ENCODE data around the gene FARP1.

FARP1 gene

DNA sequence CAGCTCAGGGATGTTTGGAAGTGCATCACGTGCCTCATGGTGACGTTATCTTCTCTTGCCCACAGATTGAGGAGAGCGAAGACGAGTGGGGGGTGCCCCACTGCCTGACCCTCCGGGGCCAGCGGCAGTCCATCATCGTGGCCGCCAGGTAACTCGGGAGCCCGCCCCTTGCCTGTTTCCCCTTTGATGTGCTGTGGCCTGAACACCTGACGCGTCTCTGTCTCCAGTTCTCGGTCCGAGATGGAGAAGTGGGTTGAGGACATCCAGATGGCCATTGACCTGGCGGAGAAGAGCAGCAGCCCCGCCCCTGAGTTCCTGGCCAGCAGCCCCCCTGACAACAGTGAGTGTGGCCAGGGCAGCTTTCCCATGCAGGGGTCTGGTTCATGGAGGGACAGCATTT is 297.0 kb downstream of the FARP1 start:
- FAIRE-seq, result no peak

DNA sequence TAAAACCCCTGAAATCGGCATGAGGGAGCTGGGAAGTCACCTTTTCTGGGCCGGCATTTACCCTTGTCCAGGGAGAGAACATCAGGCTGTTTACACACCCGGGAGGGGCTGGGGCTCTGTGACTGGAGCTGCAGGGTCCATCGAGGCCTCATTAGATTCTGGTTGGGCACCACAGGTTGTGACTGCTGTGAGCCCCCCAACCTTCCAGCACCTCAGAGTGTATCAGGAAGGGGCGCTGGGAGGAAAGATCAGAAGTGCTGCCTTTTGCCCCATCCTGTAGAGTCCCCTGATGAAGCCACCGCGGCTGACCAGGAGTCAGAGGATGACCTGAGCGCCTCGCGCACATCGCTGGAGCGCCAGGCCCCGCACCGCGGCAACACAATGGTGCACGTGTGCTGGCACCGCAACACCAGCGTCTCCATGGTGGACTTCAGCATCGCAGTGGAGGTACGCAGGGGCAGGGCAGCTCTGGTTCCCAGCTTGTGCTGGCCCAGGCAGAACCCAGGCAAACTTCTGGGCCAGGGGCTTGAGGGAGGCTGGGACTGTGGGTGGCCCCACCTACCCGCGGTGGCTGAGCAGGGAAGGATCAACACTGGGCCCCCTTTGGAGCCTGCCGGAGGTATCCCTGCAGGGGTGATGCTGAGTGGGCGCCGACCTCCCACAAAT is 297.6 kb downstream of the FARP1 start:
- DNase-seq (ENCODE audit: low spot score), result no peak
- no peak for FAIRE-seq

More for the DNA sequence above, 297.0 kb downstream of the FARP1 start:
- no peak for DNase-seq (ENCODE audit: low spot score)

GRCh38 chr13:98441056-98441676 is 298.3 kb downstream of the FARP1 start:
- FAIRE-seq, result no peak
- DNase-seq (ENCODE audit: low spot score), result no peak

DNA sequence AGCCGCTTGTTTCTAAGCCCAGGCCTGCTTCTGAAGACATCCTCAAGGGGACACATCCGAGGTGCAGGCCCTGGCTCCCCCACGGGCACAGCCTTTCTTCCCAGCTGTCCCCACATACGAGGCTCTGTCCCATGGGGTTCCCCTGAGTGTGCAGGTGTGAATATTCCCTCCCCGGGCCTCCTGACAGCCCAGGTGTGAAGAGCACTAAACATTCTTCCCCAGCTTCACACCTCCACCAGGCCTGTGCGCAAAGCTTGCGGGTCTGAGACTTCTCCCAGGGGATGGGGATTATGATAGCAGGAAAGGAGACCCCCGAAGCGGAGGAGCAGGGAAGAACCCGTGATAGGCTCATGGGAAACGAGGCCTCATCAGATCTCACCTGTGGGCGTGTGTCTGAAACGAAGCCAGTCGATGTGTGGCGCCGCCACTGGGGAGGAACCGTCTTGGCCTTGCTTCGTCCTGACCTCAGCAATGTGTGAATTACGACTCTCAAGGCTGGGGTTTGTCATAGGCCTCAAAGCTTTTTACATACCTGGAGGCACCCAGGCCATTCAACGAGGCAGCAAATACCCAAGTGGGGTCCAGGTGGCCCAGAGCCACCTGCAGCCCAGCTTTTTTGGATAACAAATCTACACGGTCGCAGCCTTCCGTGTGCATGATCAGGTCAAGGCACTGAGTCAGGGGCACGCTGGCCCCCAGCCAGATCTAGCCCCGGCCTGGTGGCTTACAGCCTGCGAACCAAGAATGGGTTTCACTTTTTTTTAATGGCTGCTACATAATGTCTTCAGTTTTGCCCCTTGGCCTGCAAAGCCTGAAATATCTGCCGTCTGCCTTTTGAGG is 299.7 kb downstream of the FARP1 start:
- FAIRE-seq (no peak), DNase-seq (ENCODE audit: low spot score) (no peak)

GRCh38 chr13:98443329-98443728 is 300.4 kb downstream of the FARP1 start:
- peak; percentile 64 for DNase-seq (ENCODE audit: low spot score)
- no peak for FAIRE-seq

DNA sequence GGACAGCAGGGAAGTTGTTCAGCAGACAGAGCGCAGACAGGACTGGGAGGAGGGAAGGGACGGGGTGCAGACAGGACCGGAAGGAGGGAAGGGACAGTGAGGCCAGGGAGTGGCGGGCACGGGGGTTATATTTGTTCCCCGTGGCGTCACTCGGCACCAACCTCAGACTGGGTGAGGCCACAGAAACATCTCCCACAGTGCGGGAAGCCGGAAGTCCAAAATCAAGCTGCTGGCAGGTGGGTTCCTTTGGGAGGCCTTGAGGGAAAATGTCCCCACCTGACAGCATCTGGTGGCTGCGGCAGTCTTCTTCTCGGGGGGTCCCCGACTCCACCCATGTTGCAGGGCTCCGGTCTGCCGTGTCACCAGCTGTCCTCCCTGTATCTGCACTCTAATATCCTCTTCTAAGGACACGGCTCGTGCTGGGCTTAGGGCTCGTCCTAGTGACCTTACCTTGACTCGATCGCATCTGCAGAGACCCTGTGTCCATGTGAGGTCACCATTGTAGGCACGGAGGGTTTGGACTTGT is 301.0 kb downstream of the FARP1 start:
- FAIRE-seq (no peak), DNase-seq (ENCODE audit: low spot score) (no peak)

GRCh38 chr13:98444381-98444780 is 301.5 kb downstream of the FARP1 start:
- no peak for FAIRE-seq

DNA sequence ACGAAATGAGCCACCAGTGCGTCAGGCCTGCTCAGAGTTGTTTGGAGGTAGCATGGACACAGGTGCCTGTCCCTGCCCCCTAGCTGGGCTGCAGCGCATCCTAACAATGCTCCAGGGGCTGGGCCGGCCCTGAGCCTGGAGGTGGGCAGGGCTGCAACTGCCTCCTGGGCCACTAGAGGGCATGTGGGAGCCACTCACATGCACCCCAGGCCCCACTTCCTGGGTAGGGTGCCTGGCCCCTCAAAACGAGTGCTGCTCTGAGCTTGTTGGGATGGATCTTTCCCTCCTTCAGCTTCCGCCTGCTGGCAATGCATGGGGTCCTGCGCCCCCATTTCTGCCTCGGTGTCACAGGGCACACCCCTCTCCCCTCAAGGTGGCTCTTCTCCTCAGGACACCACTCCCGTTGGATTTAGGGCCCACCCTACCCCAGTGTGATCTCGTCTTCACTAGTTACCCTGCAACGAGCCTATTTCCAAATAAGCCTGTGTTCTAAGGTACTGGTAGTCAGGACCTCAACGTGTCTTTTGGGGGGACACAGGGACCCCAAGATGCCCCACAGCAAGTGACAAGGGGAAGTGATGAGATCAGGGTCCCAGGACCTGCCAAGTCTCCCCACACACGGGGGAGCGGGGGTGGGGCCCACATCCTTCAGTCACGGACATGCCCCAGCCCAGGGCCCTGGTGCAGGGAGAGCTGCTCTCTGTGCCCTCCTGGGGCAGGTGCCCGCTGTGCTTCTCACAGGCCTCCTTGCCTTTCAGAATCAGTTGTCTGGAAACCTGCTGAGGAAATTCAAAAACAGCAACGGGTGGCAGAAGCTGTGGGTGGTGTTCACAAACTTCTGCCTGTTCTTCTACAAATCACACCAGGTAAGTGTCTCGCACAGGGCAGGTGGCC is 302.7 kb downstream of the FARP1 start:
- FAIRE-seq, result no peak
- peak; percentile 24 for DNase-seq (ENCODE audit: low spot score)

More at GRCh38 chr13:98444381-98444780, 301.5 kb downstream of the FARP1 start:
- no peak for DNase-seq (ENCODE audit: low spot score)

- FAIRE-seq (no peak), DNase-seq (ENCODE audit: low spot score) (no peak)
Measured at GRCh38 chr13:98446234-98446621, 303.3 kb downstream of the FARP1 start.

DNA sequence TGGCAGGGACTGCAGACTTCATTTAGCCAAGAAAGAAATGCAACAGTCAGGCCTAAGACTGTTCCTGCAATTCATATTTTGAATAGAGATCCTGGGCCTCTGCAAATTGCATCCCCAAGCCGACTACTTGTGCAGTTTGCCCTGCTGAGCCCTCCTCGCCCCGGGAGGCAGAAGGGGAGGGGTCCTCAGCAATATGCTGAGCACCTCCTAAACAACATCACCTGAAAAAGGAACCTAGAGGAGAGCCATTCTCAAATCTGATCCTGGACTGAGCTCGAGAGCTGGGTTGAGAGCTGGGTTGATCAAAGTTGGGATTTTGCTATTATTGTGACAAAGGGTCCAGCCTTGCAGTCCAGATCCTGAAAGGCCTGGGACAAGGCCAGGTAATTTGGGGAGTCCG is 304.2 kb downstream of the FARP1 start:
- FAIRE-seq (no peak), DNase-seq (ENCODE audit: low spot score) (no peak)

DNA sequence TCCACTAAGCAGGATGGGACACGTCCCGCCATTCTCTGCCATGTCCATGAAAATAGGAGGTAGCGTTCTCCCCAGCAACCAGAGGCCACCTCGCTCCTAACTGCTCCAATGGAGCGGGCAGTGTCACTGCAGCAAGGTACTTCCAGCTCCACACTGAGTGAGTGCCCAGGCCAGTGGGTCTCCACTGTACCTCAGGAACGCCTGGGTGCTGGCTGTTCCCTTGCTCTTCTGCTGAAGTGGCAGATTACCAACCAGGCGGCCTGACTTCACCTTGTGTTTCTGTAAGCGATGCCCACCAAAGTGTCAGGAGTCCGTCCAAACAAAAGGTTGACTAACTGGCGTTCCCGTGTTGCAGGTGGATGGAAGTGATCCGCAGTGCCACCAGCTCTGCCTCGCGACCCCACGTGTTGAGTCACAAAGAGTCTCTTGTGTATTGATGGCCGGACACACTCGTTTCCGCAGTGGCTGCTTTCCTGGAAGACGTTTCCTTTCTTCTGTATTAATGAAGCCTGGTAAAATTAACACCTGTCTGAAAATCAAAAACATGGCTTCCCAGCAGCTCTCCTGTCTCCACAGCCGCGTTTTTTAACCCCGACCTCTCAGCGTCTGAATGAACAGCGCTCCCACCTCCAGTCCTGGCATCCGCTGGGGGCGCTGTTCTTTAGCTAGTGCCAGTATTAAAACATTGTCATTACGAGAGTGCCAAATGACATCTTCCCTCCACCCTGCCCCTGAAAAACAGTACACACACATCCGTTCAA is 305.2 kb downstream of the FARP1 start:
- DNase-seq (ENCODE audit: low spot score) (no peak), FAIRE-seq (no peak)

GRCh38 chr13:98448642-98448928 is 305.7 kb downstream of the FARP1 start:
- FAIRE-seq, result no peak

GRCh38 chr13:98449273-98449672 is 306.4 kb downstream of the FARP1 start:
- FAIRE-seq (no peak), DNase-seq (ENCODE audit: low spot score) (no peak)

More at GRCh38 chr13:98448642-98448928, 305.7 kb downstream of the FARP1 start:
- DNase-seq (ENCODE audit: low spot score), result no peak

- DNase-seq (ENCODE audit: low spot score), result no peak
- no peak for FAIRE-seq
Measured at GRCh38 chr13:98450026-98450425, 307.1 kb downstream of the FARP1 start.

DNA sequence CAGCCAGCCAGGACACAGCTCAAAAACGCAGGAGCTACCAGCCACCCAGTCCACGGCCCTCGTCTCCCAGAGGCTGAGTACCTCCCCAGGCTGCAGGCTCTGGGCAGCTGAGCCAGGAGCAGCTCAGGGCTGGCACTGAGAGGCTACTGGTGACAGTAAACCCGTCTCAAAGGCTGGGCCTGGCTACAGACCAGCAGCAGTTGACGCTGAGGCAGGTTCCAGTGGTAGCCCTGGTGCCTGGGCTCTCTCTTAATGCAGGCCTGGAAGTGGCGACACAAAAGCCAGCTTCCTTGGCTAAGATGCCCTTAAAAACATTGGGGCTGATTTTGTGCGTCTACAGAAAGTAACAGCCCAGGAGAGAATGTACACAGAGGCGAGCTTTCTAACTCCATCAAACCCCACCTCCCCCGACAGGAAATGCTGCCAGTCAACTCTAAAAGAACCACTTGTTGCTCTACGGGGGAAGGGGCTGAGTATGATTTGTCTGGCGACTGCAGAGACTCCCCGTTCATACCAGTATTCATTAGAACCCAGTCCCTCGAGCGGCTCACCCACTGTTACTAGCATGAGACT is 307.7 kb downstream of the FARP1 start:
- no peak for DNase-seq (ENCODE audit: low spot score)
- no peak for FAIRE-seq

- DNase-seq (ENCODE audit: low spot score) (no peak), FAIRE-seq (no peak)
Measured at GRCh38 chr13:98451676-98452470, 309.0 kb downstream of the FARP1 start.

DNA sequence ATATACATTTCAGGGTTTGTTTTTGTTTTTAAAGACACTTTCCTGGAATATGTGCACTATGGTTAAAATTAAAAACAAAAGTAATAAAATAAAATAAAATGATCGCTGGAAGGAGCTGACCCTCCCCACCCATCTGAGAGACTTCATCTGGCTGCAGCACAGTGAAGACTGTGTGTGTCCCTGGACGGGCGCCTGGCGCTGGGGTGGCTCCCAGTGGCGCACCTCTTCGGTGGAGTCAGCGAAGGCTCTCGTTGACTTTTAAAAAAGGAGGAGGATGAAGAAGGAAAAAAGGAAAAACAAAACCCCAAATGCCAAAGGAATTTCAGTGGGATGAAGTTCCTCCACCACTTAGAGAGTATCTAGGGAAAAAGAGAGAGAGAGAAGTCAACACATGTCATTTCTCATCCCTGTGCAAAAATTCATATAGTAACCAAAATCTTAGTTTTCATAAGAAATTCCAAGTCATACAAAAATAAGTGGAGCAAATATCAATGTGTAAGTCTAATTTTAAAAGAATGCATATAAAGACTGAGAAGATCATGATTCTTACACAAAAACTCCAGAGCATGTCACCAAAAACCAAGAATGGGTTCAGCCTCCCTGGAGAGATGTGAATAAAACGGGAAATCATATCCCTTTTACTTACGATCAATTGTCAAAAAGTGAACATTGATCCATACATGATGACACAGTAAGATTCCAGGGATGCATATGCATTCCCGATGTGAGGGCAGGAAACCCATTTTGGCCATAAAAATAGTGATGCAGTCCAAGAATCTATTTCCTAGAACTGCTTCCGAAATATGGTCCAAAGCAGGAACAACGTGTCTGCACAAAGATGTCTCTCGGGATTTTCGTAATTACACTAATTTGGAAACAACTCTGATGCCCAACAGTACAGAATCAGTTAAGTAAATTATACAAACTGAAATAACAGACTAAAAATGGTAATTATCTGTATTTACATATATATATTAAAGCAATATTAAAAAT is 310.3 kb downstream of the FARP1 start:
- no peak for FAIRE-seq
- no peak for DNase-seq (ENCODE audit: low spot score)

DNA sequence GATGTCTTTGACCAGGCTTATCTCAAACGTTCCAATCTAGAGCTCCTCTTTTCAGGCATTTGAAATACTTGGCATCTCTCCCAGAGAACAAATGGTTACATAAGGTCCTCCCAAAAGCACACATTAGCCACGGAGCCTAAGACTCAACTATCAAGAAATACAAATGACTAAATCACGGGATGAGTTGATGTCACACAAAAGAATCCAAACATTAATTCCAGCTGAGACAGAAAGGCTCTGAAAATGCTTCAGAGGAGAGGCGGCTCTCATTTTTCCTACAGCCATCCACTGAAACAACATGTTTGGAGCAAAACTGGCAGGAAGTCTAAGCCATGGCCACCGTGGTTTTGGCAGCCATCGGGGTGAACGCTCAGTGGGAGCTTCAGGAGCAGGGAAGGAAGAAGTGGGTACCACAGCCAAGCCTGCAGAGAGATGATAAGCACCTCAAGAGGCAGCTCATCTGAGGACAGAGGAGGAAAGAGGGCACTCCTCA is 311.5 kb downstream of the FARP1 start:
- FAIRE-seq (no peak), DNase-seq (ENCODE audit: low spot score) (peak; percentile 38)
